CD4-positive, alpha-beta memory T cell (primary cell): Measurements from ENCODE around the gene GBP7. TPM values are rescaled to one million over a fixed set of nuclear protein-coding genes. Genes with fewer than 3 reads are reported as not detected.
A peak's percentile ranks its signal among the peaks of the same experiment; 100 is the strongest.
"Not testable (repeated sequence)": the region's sequence is repeated elsewhere in the genome, so short reads cannot be mapped to it uniquely, and the experiment has no call there.

Experiments
- CTCF ChIA-PET: fragments of 350-600 bp; sonication (Branson Sonifier 250); formaldehyde crosslinking; loops from one replicate; lab custom pipeline; 2021; ENCODE audit warnings: inconsistent platforms; ENCODE audit not compliant: partially characterized antibody; lab: Charles Lee
- POLR2A ChIA-PET: fragments of 350-600 bp; sonication (Branson Sonifier 250); formaldehyde crosslinking; loops from one replicate; lab custom pipeline; 2021; ENCODE audit not compliant: partially characterized antibody; lab: Charles Lee
- DNase-seq, 5 donors: peaks; one replicate each; pipeline versions ENCODE4 v3.0.0 to v3.0.0-alpha.2; 2020 to 2022; ENCODE audit warnings: mixed read lengths in 1 of 5
- H3K27ac ChIP-seq: one replicate; pipeline ENCODE4 v1.7.0; 2013; ENCODE audit warnings: low read depth, low read length
- H3K27me3 ChIP-seq: 2 replicates; pipeline ENCODE4 v1.7.0; 2013; ENCODE audit warnings: mild to moderate bottlenecking, low read length, moderate library complexity; ENCODE audit not compliant: insufficient read depth
- H3K36me3 ChIP-seq: 2 replicates; pipeline ENCODE4 v1.7.0; 2013; ENCODE audit warnings: mild to moderate bottlenecking, low read length, moderate library complexity; ENCODE audit not compliant: insufficient read depth
- H3K4me1 ChIP-seq: 2 replicates; pipeline ENCODE4 v1.7.0; 2013; ENCODE audit warnings: mild to moderate bottlenecking, low read length, moderate library complexity; ENCODE audit not compliant: insufficient read depth
- H3K4me3 ChIP-seq, 2 donors: one replicate each; pipeline ENCODE4 v1.7.0; 2013; ENCODE audit warnings: low read length in 2 of 2, mild to moderate bottlenecking in 1 of 2
- H3K9me3 ChIP-seq, 2 donors: one replicate each; pipeline ENCODE4 v1.7.0; 2013; ENCODE audit warnings: low read length in 2 of 2, control low read depth in 1 of 2; ENCODE audit not compliant: control insufficient read depth in 1 of 2
- H3K27ac Mint-ChIP-seq, 7 donors: one replicate each; pipeline ENCODE4 v1.8.0; 2020 to 2021; ENCODE audit warnings: mixed read lengths in 7 of 7, mild to moderate bottlenecking in 6 of 7, inconsistent platforms in 3 of 7, moderate library complexity in 3 of 7
- H3K27me3 Mint-ChIP-seq, 2 donors: one replicate each; pipeline ENCODE4 v1.8.0; 2020 to 2021; ENCODE audit warnings: mixed read lengths in 2 of 2
- H3K36me3 Mint-ChIP-seq, 2 donors: one replicate each; pipeline ENCODE4 v1.8.0; 2020 to 2021; ENCODE audit warnings: mixed read lengths in 2 of 2, inconsistent platforms in 1 of 2, mild to moderate bottlenecking in 1 of 2
- H3K4me1 Mint-ChIP-seq, 4 donors: one replicate each; pipeline ENCODE4 v1.8.0; 2020 to 2021; ENCODE audit warnings: mixed read lengths in 4 of 4, mild to moderate bottlenecking in 1 of 4
- H3K4me3 Mint-ChIP-seq, 8 donors: one replicate each; pipeline ENCODE4 v1.8.0; 2020 to 2021; ENCODE audit warnings: mixed read lengths in 8 of 8, mild to moderate bottlenecking in 7 of 8, moderate library complexity in 6 of 8, inconsistent platforms in 3 of 8
- H3K9me3 Mint-ChIP-seq, 8 donors: one replicate each; pipeline ENCODE4 v1.8.0; 2020 to 2021; ENCODE audit warnings: mixed read lengths in 8 of 8, mild to moderate bottlenecking in 5 of 8, inconsistent platforms in 3 of 8, moderate library complexity in 1 of 8
- intact Hi-C: fragments of 100-400 bp; cut with micrococcal nuclease; formaldehyde crosslinking; loops from one replicate; pipeline ENCODE4 v1.15.1; 2023
- polyA plus RNA-seq, 2 donors: library from polyadenylated mRNA; unstranded; fragments of 300-500 nt; fragmentation: Illumina TruSeq; gene quantifications; one replicate each; pipeline ENCODE4 v1.2.3, GENCODE V29; 2021
- total RNA-seq, 2 experiments: library from RNA; stranded (reverse); gene quantifications; one replicate each; pipeline ENCODE4 v1.2.3, GENCODE V29; 2021

Gene GBP7, protein sequence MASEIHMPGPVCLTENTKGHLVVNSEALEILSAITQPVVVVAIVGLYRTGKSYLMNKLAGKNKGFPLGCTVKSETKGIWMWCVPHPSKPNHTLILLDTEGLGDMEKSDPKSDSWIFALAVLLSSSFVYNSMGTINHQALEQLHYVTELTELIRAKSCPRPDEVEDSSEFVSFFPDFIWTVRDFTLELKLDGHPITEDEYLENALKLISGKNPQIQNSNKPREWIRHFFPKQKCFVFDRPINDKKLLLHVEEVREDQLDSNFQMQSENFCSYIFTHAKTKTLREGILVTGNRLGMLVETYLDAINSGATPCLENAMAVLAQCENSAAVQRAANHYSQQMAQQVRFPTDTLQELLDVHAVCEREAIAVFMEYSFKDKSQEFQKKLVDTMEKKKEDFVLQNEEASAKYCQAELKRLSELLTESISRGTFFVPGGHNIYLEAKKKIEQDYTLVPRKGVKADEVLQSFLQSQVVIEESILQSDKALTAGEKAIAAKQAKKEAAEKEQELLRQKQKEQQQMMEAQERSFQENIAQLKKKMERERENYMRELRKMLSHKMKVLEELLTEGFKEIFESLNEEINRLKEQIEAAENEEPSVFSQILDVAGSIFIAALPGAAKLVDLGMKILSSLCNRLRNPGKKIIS
- total RNA-seq (under 1 TPM; 0.17 TPM), polyA plus RNA-seq (not detected)

- POLR2A ChIA-PET: no interaction called here
- DNase-seq: no peak
- Mint-ChIP-seq H3K27me3 (no peaks in the 10 kb centered on the region), H3K9me3 (peaks cover 0 to 2% (median 0%) of the 10 kb centered on the region in 8 donors), H3K4me3 (no peak within 1 kb of the TSS), H3K36me3 (no peaks in the 10 kb centered on the region), H3K27ac (peak within 1 kb of the TSS in 1 of 7 donors; percentile 3), H3K4me1 (peaks cover 0 to 4% (median 2%) of the 10 kb centered on the region in 4 donors)
- no peak within 1 kb of the TSS for H3K4me3 ChIP-seq
- intact Hi-C loops: no loop called here
- H3K27me3 ChIP-seq: no peaks in the 10 kb centered on the region
- H3K9me3 ChIP-seq: no peaks in the 10 kb centered on the region
- CTCF ChIA-PET: no interaction called here
- H3K36me3 ChIP-seq: no peaks in the 10 kb centered on the region
- no peak within 1 kb of the TSS for H3K27ac ChIP-seq
- no peaks in the 10 kb centered on the region for H3K4me1 ChIP-seq
Observed at GRCh38 chr1:89175601-89176256, at the start of gene GBP7. TSS of gene GBP7 (minus strand) at chr1:89176003. CDS start at chr1:89171935, 4,068 bp downstream.

DNA sequence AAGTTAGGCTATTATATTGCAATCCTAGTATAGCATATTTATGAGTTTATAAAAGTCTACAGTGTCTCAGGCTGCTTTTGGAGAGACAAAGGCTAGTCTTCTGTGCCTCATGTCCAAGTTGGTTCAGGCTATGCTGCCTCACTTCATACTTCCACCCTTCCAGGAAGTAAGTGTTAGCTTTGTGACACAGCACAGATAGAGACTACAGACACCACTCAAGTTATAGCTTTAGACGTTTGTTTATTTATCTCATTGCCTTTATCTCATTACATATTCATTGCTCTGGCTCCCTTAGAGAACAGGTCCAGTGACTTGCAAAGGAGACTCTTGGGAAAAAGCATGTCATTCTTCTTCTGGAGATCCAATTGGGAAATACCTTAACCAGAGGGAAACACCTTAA is 45.5 kb upstream of the GBP7 start:
- no peaks in the 10 kb centered on the region for H3K4me1 Mint-ChIP-seq
- POLR2A ChIA-PET: no interaction called here
- no peak overlapping the region for H3K27ac Mint-ChIP-seq
- no peak overlapping the region for H3K4me3 Mint-ChIP-seq
- intact Hi-C loops: no loop called here
- Histone ChIP-seq H3K36me3 (no peaks in the 10 kb centered on the region), H3K4me3 (no peak overlapping the region), H3K27me3 (no peaks in the 10 kb centered on the region), H3K27ac (no peak overlapping the region), H3K9me3 (no peaks in the 10 kb centered on the region), H3K4me1 (no peaks in the 10 kb centered on the region)
- peaks cover 4 to 26% of the 10 kb centered on the region in 2 donors for H3K36me3 Mint-ChIP-seq
- H3K27me3 Mint-ChIP-seq: no peaks in the 10 kb centered on the region
- DNase-seq: no peak
- H3K9me3 Mint-ChIP-seq: peaks cover 3 to 17% (median 12%) of the 10 kb centered on the region in 8 donors
- CTCF ChIA-PET: no interaction called here

DNA sequence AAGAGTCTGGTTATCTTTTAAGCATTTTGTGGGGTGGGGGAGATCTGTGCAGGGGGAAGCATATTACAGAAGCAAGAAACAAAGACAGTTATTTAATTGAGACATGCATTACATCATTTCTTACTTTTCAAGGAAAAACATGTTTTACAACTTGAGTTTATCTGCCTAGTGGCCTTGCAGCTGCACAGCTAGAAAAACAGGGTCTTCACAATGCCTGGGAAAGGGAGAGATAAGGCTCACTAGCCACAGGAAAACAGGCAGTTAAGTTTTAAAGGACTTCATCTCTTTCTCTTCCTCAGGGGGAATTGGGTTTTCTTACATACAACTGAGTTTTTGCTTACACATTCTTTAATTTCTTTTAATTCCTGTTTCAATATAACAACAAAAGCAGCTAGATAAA is 44.0 kb upstream of the GBP7 start:
- H3K27ac Mint-ChIP-seq, DNase-seq, H3K27ac ChIP-seq, POLR2A ChIA-PET, H3K27me3 ChIP-seq, intact Hi-C loops, H3K36me3 ChIP-seq, H3K9me3 Mint-ChIP-seq, H3K4me3 Mint-ChIP-seq, CTCF ChIA-PET, H3K4me1 Mint-ChIP-seq, H3K4me1 ChIP-seq, H3K9me3 ChIP-seq, H3K27me3 Mint-ChIP-seq, H3K4me3 ChIP-seq: not testable (repeated sequence)
- H3K36me3 Mint-ChIP-seq: peaks cover 6 to 13% of the 10 kb centered on the region in 2 donors

GRCh38 chr1:89218941-89219340 is 43.1 kb upstream of the GBP7 start:
- H3K4me3 Mint-ChIP-seq, intact Hi-C loops, H3K4me3 ChIP-seq, H3K27me3 ChIP-seq, CTCF ChIA-PET, H3K36me3 ChIP-seq, H3K27me3 Mint-ChIP-seq, H3K9me3 Mint-ChIP-seq, H3K9me3 ChIP-seq, DNase-seq, H3K27ac ChIP-seq, H3K4me1 ChIP-seq, H3K4me1 Mint-ChIP-seq, POLR2A ChIA-PET, H3K27ac Mint-ChIP-seq: not testable (repeated sequence)
- H3K36me3 Mint-ChIP-seq: peaks cover 6 to 11% of the 10 kb centered on the region in 2 donors

- Histone ChIP-seq H3K27ac (no peak overlapping the region), H3K9me3 (no peaks in the 10 kb centered on the region), H3K27me3 (no peaks in the 10 kb centered on the region), H3K36me3 (no peaks in the 10 kb centered on the region), H3K4me3 (no peak overlapping the region), H3K4me1 (no peaks in the 10 kb centered on the region)
- Mint-ChIP-seq H3K9me3 (peaks cover 0 to 17% (median 7%) of the 10 kb centered on the region in 8 donors), H3K4me3 (no peak overlapping the region), H3K36me3 (peaks cover 14 to 26% of the 10 kb centered on the region in 2 donors), H3K27me3 (no peaks in the 10 kb centered on the region), H3K27ac (no peak overlapping the region), H3K4me1 (no peaks in the 10 kb centered on the region)
- ChIA-PET POLR2A (no interaction called here), CTCF (no interaction called here)
- no peak for DNase-seq
- intact Hi-C loops: no loop called here
Observed at GRCh38 chr1:89213347-89213746, 37.5 kb upstream of the GBP7 start.

GRCh38 chr1:89211035-89211634 is 35.3 kb upstream of the GBP7 start:
- POLR2A ChIA-PET: no interaction called here
- Histone ChIP-seq H3K36me3 (no peaks in the 10 kb centered on the region), H3K27ac (no peak overlapping the region), H3K4me3 (no peak overlapping the region), H3K4me1 (no peaks in the 10 kb centered on the region), H3K27me3 (no peaks in the 10 kb centered on the region), H3K9me3 (no peaks in the 10 kb centered on the region)
- Mint-ChIP-seq H3K9me3 (peaks cover 0 to 22% (median 8%) of the 10 kb centered on the region in 8 donors), H3K4me1 (peaks cover 0 to 2% (median under 1%) of the 10 kb centered on the region in 4 donors), H3K36me3 (peaks cover 21 to 26% of the 10 kb centered on the region in 2 donors), H3K4me3 (peak overlapping the region in 1 of 8 donors; percentile 36), H3K27me3 (no peaks in the 10 kb centered on the region), H3K27ac (no peak overlapping the region)
- DNase-seq: no peak
- intact Hi-C loops: no loop called here
- CTCF ChIA-PET: no interaction called here

GRCh38 chr1:89206373-89206772 is 30.6 kb upstream of the GBP7 start:
- intact Hi-C loops: no loop called here
- peak overlapping the region in 1 of 8 donors; percentile 37 for H3K4me3 Mint-ChIP-seq
- POLR2A ChIA-PET: interaction anchor here (2.4 kb wide), 1 partner anchor 8 kb away, joined by 10 read pairs; the partner anchor contains the start of gene GBP4

More at GRCh38 chr1:89206373-89206772, 30.6 kb upstream of the GBP7 start:
- Histone ChIP-seq H3K36me3 (no peaks in the 10 kb centered on the region), H3K9me3 (peaks cover 0 to 10% of the 10 kb centered on the region in 2 donors), H3K27me3 (no peaks in the 10 kb centered on the region), H3K4me1 (peaks cover 6% of the 10 kb centered on the region), H3K4me3 (no peak overlapping the region), H3K27ac (no peak overlapping the region)
- no peak for DNase-seq
- Mint-ChIP-seq H3K36me3 (peaks cover 43 to 52% of the 10 kb centered on the region in 2 donors), H3K9me3 (peaks cover 0 to 43% (median 22%) of the 10 kb centered on the region in 8 donors), H3K27ac (no peak overlapping the region), H3K27me3 (no peaks in the 10 kb centered on the region), H3K4me1 (peaks cover 4 to 16% (median 9%) of the 10 kb centered on the region in 4 donors)
- CTCF ChIA-PET: no interaction called here
